ENCODE measurements around the gene CADPS2.

- TF ChIP-seq, protein P1, sequence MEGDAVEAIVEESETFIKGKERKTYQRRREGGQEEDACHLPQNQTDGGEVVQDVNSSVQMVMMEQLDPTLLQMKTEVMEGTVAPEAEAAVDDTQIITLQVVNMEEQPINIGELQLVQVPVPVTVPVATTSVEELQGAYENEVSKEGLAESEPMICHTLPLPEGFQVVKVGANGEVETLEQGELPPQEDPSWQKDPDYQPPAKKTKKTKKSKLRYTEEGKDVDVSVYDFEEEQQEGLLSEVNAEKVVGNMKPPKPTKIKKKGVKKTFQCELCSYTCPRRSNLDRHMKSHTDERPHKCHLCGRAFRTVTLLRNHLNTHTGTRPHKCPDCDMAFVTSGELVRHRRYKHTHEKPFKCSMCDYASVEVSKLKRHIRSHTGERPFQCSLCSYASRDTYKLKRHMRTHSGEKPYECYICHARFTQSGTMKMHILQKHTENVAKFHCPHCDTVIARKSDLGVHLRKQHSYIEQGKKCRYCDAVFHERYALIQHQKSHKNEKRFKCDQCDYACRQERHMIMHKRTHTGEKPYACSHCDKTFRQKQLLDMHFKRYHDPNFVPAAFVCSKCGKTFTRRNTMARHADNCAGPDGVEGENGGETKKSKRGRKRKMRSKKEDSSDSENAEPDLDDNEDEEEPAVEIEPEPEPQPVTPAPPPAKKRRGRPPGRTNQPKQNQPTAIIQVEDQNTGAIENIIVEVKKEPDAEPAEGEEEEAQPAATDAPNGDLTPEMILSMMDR (IDR thresholded peaks at IDR 0.05) = no peak
- no peak for TF ChIP-seq EZH2 (IDR thresholded peaks at IDR 0.05; ENCODE audit: borderline replicate concordance, insufficient read depth, low read depth, low read length, poor library complexity, severe bottlenecking)
These were observed 243.0 kb downstream of the CADPS2 start for GRCh38 chr7:122643250-122643649.
